ENCODE measurements around the gene APOL3.
"Not testable (repeated sequence)": the region's sequence is repeated elsewhere in the genome, so short reads cannot be mapped to it uniquely, and the experiment has no call there.

APOL3 gene

GRCh38 chr22:36166518-36167220 lies 6.1 kb upstream of the APOL3 start:
- TF ChIP-seq CTCF (IDR thresholded peaks at IDR 0.05) = no peak
- Histone ChIP-seq H3K4me3 (no peak overlapping the region), H3K27ac (no peak overlapping the region)
- no peak for DNase-seq (ENCODE audit: low spot score)

- TF ChIP-seq CTCF (IDR thresholded peaks at IDR 0.05) = no peak
- Histone ChIP-seq H3K27ac (no peak overlapping the region), H3K4me3 (no peak overlapping the region)
- DNase-seq (ENCODE audit: low spot score) = no peak
Observed at GRCh38 chr22:36166086-36166485, 5.5 kb upstream of the APOL3 start.

GRCh38 chr22:36165141-36165540 lies 4.6 kb upstream of the APOL3 start:
- Histone ChIP-seq H3K4me3 (no peak overlapping the region), H3K27ac (peak overlapping the region in 1 of 2 donors; percentile 49)
- DNase-seq (ENCODE audit: low spot score) = no peak
- TF ChIP-seq CTCF (IDR thresholded peaks at IDR 0.05) = no peak

GRCh38 chr22:36164621-36165020 lies 4.1 kb upstream of the APOL3 start:
- H3K27ac ChIP-seq = peak overlapping the region in 1 of 2 donors; percentile 49
- no peak for TF ChIP-seq CTCF (IDR thresholded peaks at IDR 0.05)
- H3K4me3 ChIP-seq = no peak overlapping the region
- no peak for DNase-seq (ENCODE audit: low spot score)

DNA sequence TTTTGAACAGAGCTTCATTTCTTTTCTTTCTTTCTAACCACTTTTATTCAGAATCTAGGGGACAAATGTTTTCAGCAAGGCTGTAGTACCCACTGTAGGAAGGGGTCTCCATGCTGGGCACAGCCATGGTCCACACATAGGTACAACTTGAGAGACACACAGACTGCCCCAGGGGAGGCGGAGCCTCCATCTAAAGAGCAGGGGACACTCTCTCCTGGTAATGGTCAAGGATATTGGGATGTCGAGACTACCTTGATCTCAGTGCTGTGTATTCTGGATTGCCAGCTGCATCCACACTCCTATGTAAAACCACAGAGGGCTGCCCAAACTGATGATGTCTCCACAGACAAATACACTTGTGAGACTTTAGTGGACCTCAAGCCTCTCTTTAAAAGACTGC lies 2.9 kb upstream of the APOL3 start:
- no peak for DNase-seq (ENCODE audit: low spot score)
- no peak for TF ChIP-seq CTCF (IDR thresholded peaks at IDR 0.05)
- H3K27ac ChIP-seq = no peak overlapping the region
- no peak overlapping the region for H3K4me3 ChIP-seq

- no peak for TF ChIP-seq CTCF (IDR thresholded peaks at IDR 0.05)
- no peak for DNase-seq (ENCODE audit: low spot score)
- no peak overlapping the region for H3K4me3 ChIP-seq
- peak overlapping the region; percentile 12 to 56 for H3K27ac ChIP-seq
Observed at GRCh38 chr22:36162127-36163034, 1.8 kb upstream of the APOL3 start.

GRCh38 chr22:36161793-36162126 lies 1.2 kb upstream of the APOL3 start:
- DNase-seq (ENCODE audit: low spot score) = not testable (repeated sequence)
- peak overlapping the region in 1 of 2 donors; percentile 56 for H3K27ac ChIP-seq

More at GRCh38 chr22:36161793-36162126, 1.2 kb upstream of the APOL3 start:
- H3K4me3 ChIP-seq = not testable (repeated sequence)
